ENCODE data around the gene ACSS1.

ACSS1 gene

GRCh38 chr20:25019381-25020155, 38.4 kb downstream of the ACSS1 start:
- no peak overlapping the region for H3K9ac ChIP-seq (ENCODE audit: low read depth, low read length)
- H3K4me3 ChIP-seq (ENCODE audit: low read depth, low read length), result no peak overlapping the region
- H3K9me3 ChIP-seq (ENCODE audit: control insufficient read depth, insufficient read depth, low read length), result no peaks in the 10 kb centered on the region
- H3K36me3 ChIP-seq (ENCODE audit: control insufficient read depth, insufficient read depth, low read length), result no peaks in the 10 kb centered on the region
- H3K27me3 ChIP-seq (ENCODE audit: control insufficient read depth, insufficient read depth, low read length), result no peaks in the 10 kb centered on the region
- H3K4me1 ChIP-seq (ENCODE audit: control insufficient read depth, insufficient read depth, low read length), result peaks cover 3% of the 10 kb centered on the region

- H3K36me3 ChIP-seq (ENCODE audit: control insufficient read depth, insufficient read depth, low read length), result no peaks in the 10 kb centered on the region
- H3K4me1 ChIP-seq (ENCODE audit: control insufficient read depth, insufficient read depth, low read length), result peaks cover 3% of the 10 kb centered on the region
- no peaks in the 10 kb centered on the region for H3K27me3 ChIP-seq (ENCODE audit: control insufficient read depth, insufficient read depth, low read length)
- no peaks in the 10 kb centered on the region for H3K9me3 ChIP-seq (ENCODE audit: control insufficient read depth, insufficient read depth, low read length)
- H3K4me3 ChIP-seq (ENCODE audit: low read depth, low read length), result no peak overlapping the region
- H3K9ac ChIP-seq (ENCODE audit: low read depth, low read length), result no peak overlapping the region
Observed at GRCh38 chr20:25018841-25019240, 39.1 kb downstream of the ACSS1 start.

- Histone ChIP-seq H3K4me1 (ENCODE audit: control insufficient read depth, insufficient read depth, low read length) (peaks cover 3% of the 10 kb centered on the region), H3K9me3 (ENCODE audit: control insufficient read depth, insufficient read depth, low read length) (no peaks in the 10 kb centered on the region), H3K27me3 (ENCODE audit: control insufficient read depth, insufficient read depth, low read length) (no peaks in the 10 kb centered on the region), H3K9ac (ENCODE audit: low read depth, low read length) (no peak overlapping the region), H3K4me3 (ENCODE audit: low read depth, low read length) (no peak overlapping the region), H3K36me3 (ENCODE audit: control insufficient read depth, insufficient read depth, low read length) (no peaks in the 10 kb centered on the region)
Observed at GRCh38 chr20:25018425-25018824, 39.5 kb downstream of the ACSS1 start.

GRCh38 chr20:25017257-25017803, 40.6 kb downstream of the ACSS1 start:
- no peak overlapping the region for H3K9ac ChIP-seq (ENCODE audit: low read depth, low read length)
- H3K36me3 ChIP-seq (ENCODE audit: control insufficient read depth, insufficient read depth, low read length), result no peaks in the 10 kb centered on the region
- H3K9me3 ChIP-seq (ENCODE audit: control insufficient read depth, insufficient read depth, low read length), result no peaks in the 10 kb centered on the region
- no peak overlapping the region for H3K4me3 ChIP-seq (ENCODE audit: low read depth, low read length)
- peaks cover 3% of the 10 kb centered on the region for H3K4me1 ChIP-seq (ENCODE audit: control insufficient read depth, insufficient read depth, low read length)
- H3K27me3 ChIP-seq (ENCODE audit: control insufficient read depth, insufficient read depth, low read length), result no peaks in the 10 kb centered on the region

GRCh38 chr20:25016471-25016870, 41.5 kb downstream of the ACSS1 start:
- Histone ChIP-seq H3K36me3 (ENCODE audit: control insufficient read depth, insufficient read depth, low read length) (no peaks in the 10 kb centered on the region), H3K4me1 (ENCODE audit: control insufficient read depth, insufficient read depth, low read length) (peaks cover 3% of the 10 kb centered on the region), H3K27me3 (ENCODE audit: control insufficient read depth, insufficient read depth, low read length) (no peaks in the 10 kb centered on the region)

GRCh38 chr20:25015986-25016385, 42.0 kb downstream of the ACSS1 start:
- Histone ChIP-seq H3K4me3 (ENCODE audit: low read depth, low read length) (no peak overlapping the region), H3K4me1 (ENCODE audit: control insufficient read depth, insufficient read depth, low read length) (peaks cover 3% of the 10 kb centered on the region), H3K36me3 (ENCODE audit: control insufficient read depth, insufficient read depth, low read length) (no peaks in the 10 kb centered on the region), H3K9ac (ENCODE audit: low read depth, low read length) (no peak overlapping the region), H3K9me3 (ENCODE audit: control insufficient read depth, insufficient read depth, low read length) (no peaks in the 10 kb centered on the region), H3K27me3 (ENCODE audit: control insufficient read depth, insufficient read depth, low read length) (no peaks in the 10 kb centered on the region)

More at GRCh38 chr20:25016471-25016870, 41.5 kb downstream of the ACSS1 start:
- H3K9me3 ChIP-seq (ENCODE audit: control insufficient read depth, insufficient read depth, low read length), result no peaks in the 10 kb centered on the region
- no peak overlapping the region for H3K9ac ChIP-seq (ENCODE audit: low read depth, low read length)
- H3K4me3 ChIP-seq (ENCODE audit: low read depth, low read length), result no peak overlapping the region

- H3K36me3 ChIP-seq (ENCODE audit: control insufficient read depth, insufficient read depth, low read length), result no peaks in the 10 kb centered on the region
- H3K4me1 ChIP-seq (ENCODE audit: control insufficient read depth, insufficient read depth, low read length), result peaks cover 3% of the 10 kb centered on the region
- no peak overlapping the region for H3K9ac ChIP-seq (ENCODE audit: low read depth, low read length)
- H3K27me3 ChIP-seq (ENCODE audit: control insufficient read depth, insufficient read depth, low read length), result no peaks in the 10 kb centered on the region
- no peaks in the 10 kb centered on the region for H3K9me3 ChIP-seq (ENCODE audit: control insufficient read depth, insufficient read depth, low read length)
- no peak overlapping the region for H3K4me3 ChIP-seq (ENCODE audit: low read depth, low read length)
Observed at GRCh38 chr20:25014816-25015215, 43.1 kb downstream of the ACSS1 start.

GRCh38 chr20:25013478-25014380, 44.2 kb downstream of the ACSS1 start:
- Histone ChIP-seq H3K27me3 (ENCODE audit: control insufficient read depth, insufficient read depth, low read length) (no peaks in the 10 kb centered on the region), H3K4me3 (ENCODE audit: low read depth, low read length) (no peak overlapping the region), H3K9me3 (ENCODE audit: control insufficient read depth, insufficient read depth, low read length) (no peaks in the 10 kb centered on the region), H3K4me1 (ENCODE audit: control insufficient read depth, insufficient read depth, low read length) (peaks cover 3% of the 10 kb centered on the region), H3K9ac (ENCODE audit: low read depth, low read length) (no peak overlapping the region), H3K36me3 (ENCODE audit: control insufficient read depth, insufficient read depth, low read length) (no peaks in the 10 kb centered on the region)

- Histone ChIP-seq H3K9ac (ENCODE audit: low read depth, low read length) (no peak overlapping the region), H3K4me1 (ENCODE audit: control insufficient read depth, insufficient read depth, low read length) (peaks cover 3% of the 10 kb centered on the region), H3K9me3 (ENCODE audit: control insufficient read depth, insufficient read depth, low read length) (no peaks in the 10 kb centered on the region), H3K27me3 (ENCODE audit: control insufficient read depth, insufficient read depth, low read length) (no peaks in the 10 kb centered on the region), H3K4me3 (ENCODE audit: low read depth, low read length) (no peak overlapping the region), H3K36me3 (ENCODE audit: control insufficient read depth, insufficient read depth, low read length) (no peaks in the 10 kb centered on the region)
Observed at GRCh38 chr20:25012616-25013189, 45.2 kb downstream of the ACSS1 start.

GRCh38 chr20:25011831-25012241, 46.1 kb downstream of the ACSS1 start:
- H3K36me3 ChIP-seq (ENCODE audit: control insufficient read depth, insufficient read depth, low read length), result no peaks in the 10 kb centered on the region
- no peaks in the 10 kb centered on the region for H3K4me1 ChIP-seq (ENCODE audit: control insufficient read depth, insufficient read depth, low read length)
- H3K27me3 ChIP-seq (ENCODE audit: control insufficient read depth, insufficient read depth, low read length), result no peaks in the 10 kb centered on the region
- no peaks in the 10 kb centered on the region for H3K9me3 ChIP-seq (ENCODE audit: control insufficient read depth, insufficient read depth, low read length)
- H3K9ac ChIP-seq (ENCODE audit: low read depth, low read length), result no peak overlapping the region
- H3K4me3 ChIP-seq (ENCODE audit: low read depth, low read length), result no peak overlapping the region

GRCh38 chr20:25011261-25011660, 46.7 kb downstream of the ACSS1 start:
- no peaks in the 10 kb centered on the region for H3K9me3 ChIP-seq (ENCODE audit: control insufficient read depth, insufficient read depth, low read length)
- H3K9ac ChIP-seq (ENCODE audit: low read depth, low read length), result no peak overlapping the region
- H3K27me3 ChIP-seq (ENCODE audit: control insufficient read depth, insufficient read depth, low read length), result no peaks in the 10 kb centered on the region
- H3K4me3 ChIP-seq (ENCODE audit: low read depth, low read length), result no peak overlapping the region
- H3K4me1 ChIP-seq (ENCODE audit: control insufficient read depth, insufficient read depth, low read length), result no peaks in the 10 kb centered on the region
- no peaks in the 10 kb centered on the region for H3K36me3 ChIP-seq (ENCODE audit: control insufficient read depth, insufficient read depth, low read length)

Data from iPS-15b (cell line).